Right atrium auricular region (tissue), 2 donors: ENCODE data around the gene MPHOSPH9. TPM values are rescaled to one million over a fixed set of nuclear protein-coding genes. Genes with fewer than 3 reads are reported as not detected.

Experiments
- DNase-seq: peaks from one replicate; pipeline ENCODE4 v3.0.0-alpha.2; 2019; ENCODE audit warnings: low spot score
- H3K27ac ChIP-seq, 2 donors: fragments of 200-600 bp; sonication (generic); 1 replicate in 1 of 2; 2 replicates in 1 of 2; pipeline ENCODE4 v1.5.1; 2016 to 2019
- H3K27me3 ChIP-seq, 2 donors: fragments of 200-600 bp; sonication (generic); one replicate each; pipeline versions ENCODE4 v1.5.1 to v1.6.0; 2017 to 2019
- H3K36me3 ChIP-seq: fragments of 200-600 bp; sonication (generic); one replicate; pipeline ENCODE4 v1.5.1; 2016
- H3K4me1 ChIP-seq, 2 donors: fragments of 200-600 bp; sonication (generic); one replicate each; pipeline versions ENCODE4 v1.5.1 to v1.6.0; 2017 to 2019
- H3K4me3 ChIP-seq, 2 donors: fragments of 200-600 bp; sonication (generic); 1 replicate in 1 of 2; 2 replicates in 1 of 2; pipeline ENCODE4 v1.5.1; 2017 to 2019; ENCODE audit warnings: mild to moderate bottlenecking in 1 of 2, moderate library complexity in 1 of 2
- H3K9me3 ChIP-seq, 2 donors: fragments of 200-600 bp; sonication (generic); one replicate each; pipeline ENCODE4 v1.5.1; 2019
- total RNA-seq, 2 donors: library from RNA; depleted of rRNA; stranded (reverse); fragments of >200 nt; gene quantifications; one replicate each; pipeline ENCODE4 v1.1.0, GENCODE V29; 2016
- TF ChIP-seq, protein P1 (sequence below), 2 donors: fragments of 200-600 bp; sonication (generic); IDR thresholded peaks; one replicate each; pipeline ENCODE4 v1.5.1; 2019; ENCODE audit warnings: antibody characterized with exemption in 2 of 2

The MPHOSPH9 gene
- total RNA-seq, 2 donors from 2014 or later = 21.0 to 33.7 TPM

DNA sequence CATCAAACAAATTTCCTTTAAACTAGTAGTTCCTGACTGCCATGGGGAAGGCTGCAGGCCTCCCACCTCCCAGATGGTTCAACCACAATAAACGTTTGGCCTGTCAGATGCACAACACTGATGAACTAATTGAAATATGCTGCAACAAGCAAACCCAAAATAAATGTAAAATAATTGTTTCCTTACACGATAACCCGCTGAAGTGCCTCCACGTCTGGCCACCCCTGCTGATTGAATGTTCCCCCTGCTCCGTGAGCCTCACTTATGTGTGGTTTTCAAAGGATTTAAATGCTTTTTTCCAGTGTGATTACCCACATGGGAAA is 90.5 kb downstream of the MPHOSPH9 start:
- no peaks in the 10 kb centered on the region for H3K9me3 ChIP-seq
- H3K27ac ChIP-seq = peak overlapping the region; percentile 72 to 77
- peaks cover 0 to 47% of the 10 kb centered on the region in 2 donors for H3K4me1 ChIP-seq
- TF ChIP-seq, protein P1, sequence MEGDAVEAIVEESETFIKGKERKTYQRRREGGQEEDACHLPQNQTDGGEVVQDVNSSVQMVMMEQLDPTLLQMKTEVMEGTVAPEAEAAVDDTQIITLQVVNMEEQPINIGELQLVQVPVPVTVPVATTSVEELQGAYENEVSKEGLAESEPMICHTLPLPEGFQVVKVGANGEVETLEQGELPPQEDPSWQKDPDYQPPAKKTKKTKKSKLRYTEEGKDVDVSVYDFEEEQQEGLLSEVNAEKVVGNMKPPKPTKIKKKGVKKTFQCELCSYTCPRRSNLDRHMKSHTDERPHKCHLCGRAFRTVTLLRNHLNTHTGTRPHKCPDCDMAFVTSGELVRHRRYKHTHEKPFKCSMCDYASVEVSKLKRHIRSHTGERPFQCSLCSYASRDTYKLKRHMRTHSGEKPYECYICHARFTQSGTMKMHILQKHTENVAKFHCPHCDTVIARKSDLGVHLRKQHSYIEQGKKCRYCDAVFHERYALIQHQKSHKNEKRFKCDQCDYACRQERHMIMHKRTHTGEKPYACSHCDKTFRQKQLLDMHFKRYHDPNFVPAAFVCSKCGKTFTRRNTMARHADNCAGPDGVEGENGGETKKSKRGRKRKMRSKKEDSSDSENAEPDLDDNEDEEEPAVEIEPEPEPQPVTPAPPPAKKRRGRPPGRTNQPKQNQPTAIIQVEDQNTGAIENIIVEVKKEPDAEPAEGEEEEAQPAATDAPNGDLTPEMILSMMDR (IDR thresholded peaks at IDR 0.05) = no peak
- H3K36me3 ChIP-seq = no peaks in the 10 kb centered on the region
- no peaks in the 10 kb centered on the region for H3K27me3 ChIP-seq
- H3K4me3 ChIP-seq = no peak overlapping the region
- no peak for DNase-seq

DNA sequence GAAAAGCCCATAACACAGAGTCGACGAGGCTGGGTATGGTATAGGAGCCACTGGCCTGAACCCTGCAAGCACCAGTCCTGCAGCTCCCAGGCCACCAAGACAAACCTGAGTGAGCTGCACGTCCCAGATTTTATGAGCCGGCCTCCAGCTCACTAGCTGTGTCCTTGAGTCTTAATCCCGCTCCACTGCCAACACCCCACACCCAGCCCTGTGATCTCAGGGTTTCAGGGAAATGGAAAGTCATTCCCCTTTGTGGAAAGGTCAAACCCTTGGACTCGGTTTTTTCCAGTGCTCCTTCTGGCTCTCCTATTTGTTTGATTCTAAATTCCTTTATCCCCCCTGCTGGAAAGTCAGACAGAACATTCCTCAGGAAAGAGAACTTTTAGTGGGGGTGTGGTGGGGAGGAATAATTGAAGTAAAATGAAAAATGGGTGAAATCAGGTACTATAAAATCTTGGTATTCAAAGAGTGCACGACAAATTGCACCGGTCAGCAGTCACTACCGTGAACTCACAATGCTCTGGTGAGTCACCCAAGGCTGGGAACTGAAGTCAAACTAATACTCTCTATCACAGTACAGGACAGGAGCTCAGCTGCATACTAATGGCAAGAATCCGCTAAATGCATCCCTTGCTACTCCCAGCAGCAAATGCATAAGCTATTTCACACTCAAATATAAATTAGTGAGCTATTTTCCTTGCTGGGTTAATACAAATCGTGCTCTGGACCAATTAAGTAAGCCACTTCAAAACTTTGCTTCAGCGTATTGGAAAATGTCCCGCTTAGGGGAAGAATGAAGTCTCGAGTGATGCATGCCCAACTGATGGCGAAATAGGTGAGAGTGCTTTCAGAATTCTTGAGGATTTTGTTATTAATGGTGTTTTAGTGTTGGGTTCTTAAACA is 91.1 kb downstream of the MPHOSPH9 start:
- Histone ChIP-seq H3K4me1 (peaks cover 0 to 47% of the 10 kb centered on the region in 2 donors), H3K4me3 (no peak overlapping the region), H3K9me3 (no peaks in the 10 kb centered on the region), H3K27ac (peak overlapping the region; percentile 72 to 77), H3K36me3 (no peaks in the 10 kb centered on the region), H3K27me3 (no peaks in the 10 kb centered on the region)
- DNase-seq = peak; percentile 85
- TF ChIP-seq, protein P1 (IDR thresholded peaks at IDR 0.05) = no peak

DNA sequence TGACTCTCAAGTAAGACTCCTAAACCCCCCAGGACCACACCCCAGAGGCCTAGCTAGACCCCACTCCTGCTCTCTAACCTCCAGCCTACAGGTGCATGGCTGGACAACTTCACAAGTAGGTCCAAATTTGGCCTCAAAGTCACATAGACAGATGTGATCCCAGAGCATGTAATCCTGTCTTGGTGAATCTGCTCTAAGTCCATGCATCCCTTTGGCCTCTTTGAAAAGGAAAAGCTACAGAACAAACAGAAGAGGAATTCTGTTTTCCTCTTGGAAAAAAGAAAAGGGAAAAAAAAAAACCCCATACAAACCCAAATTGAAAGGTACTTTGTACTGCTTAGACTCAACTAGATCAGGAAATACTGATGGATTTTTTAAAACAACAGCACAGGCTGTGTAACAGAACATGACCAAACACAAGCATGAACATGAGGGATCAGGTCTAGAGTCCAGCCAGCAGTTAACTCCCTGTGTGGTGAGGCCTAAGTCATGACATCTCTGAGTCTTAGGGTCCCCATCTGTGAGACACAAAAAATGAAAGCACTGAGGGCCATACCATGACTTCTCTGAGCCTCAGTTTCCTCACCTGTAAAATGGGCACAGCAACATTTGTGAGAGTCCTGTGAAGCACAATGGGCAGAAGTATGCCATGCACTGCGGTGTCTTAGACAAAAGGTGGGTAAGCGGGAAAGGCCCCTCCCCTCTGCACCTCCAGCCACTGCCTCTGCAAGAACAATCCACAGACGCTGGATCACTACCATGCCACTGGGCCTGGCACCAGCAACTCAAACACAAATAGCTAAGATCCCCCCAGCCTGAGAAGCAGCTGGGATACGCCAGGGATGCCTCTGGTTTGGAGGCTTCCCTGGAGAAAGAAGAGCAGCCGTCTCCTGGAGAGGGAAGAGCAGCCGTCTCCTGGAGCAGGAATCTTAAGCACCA is 92.0 kb downstream of the MPHOSPH9 start:
- peak overlapping the region; percentile 72 to 77 for H3K27ac ChIP-seq
- H3K27me3 ChIP-seq = no peaks in the 10 kb centered on the region
- DNase-seq = no peak
- no peaks in the 10 kb centered on the region for H3K36me3 ChIP-seq
- no peaks in the 10 kb centered on the region for H3K9me3 ChIP-seq
- TF ChIP-seq, protein P1 (IDR thresholded peaks at IDR 0.05) = no peak
- H3K4me1 ChIP-seq = peaks cover 0 to 47% of the 10 kb centered on the region in 2 donors
- no peak overlapping the region for H3K4me3 ChIP-seq

DNA sequence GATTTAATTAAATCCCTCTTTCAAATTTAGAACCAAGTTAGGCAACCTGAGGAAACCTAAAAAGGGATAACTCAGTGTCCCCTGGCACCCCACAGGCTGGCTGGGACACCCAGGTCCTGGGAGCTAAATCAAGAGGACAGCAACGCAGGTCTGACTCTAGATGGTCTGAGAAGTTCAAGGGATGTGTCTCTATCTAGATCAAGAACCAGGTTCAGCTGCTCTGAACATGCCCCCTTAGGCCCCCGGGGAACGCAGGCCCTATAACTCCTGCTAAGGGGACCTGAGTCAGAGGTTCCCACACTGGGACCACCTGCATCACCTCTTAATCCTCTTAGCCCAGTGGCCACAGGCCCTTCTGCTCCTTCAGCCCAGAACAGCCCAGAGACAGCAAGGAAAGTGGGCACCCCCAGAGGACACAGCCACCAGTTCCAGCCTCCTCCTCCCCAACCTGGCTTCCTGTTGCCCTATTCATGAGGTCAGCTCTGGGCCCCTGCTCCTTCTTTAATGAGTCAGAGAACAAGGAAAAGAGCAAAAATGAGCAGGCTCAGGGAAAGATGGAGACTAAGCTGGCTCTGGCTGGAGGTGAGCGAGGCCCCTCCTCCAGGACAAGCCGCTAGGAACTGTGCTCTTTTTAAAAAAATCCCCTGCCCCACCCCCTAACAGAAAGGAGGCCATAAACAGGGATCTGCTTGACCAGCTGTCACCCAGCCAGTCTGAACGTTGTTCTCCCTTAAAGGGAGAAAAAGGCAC is 92.8 kb downstream of the MPHOSPH9 start:
- peak overlapping the region; percentile 72 to 77 for H3K27ac ChIP-seq
- no peak overlapping the region for H3K4me3 ChIP-seq
- no peaks in the 10 kb centered on the region for H3K36me3 ChIP-seq
- TF ChIP-seq, protein P1 (IDR thresholded peaks at IDR 0.05) = no peak
- peak; percentile 63 for DNase-seq
- H3K27me3 ChIP-seq = no peaks in the 10 kb centered on the region
- H3K9me3 ChIP-seq = no peaks in the 10 kb centered on the region
- H3K4me1 ChIP-seq = peaks cover 0 to 47% of the 10 kb centered on the region in 2 donors

DNA sequence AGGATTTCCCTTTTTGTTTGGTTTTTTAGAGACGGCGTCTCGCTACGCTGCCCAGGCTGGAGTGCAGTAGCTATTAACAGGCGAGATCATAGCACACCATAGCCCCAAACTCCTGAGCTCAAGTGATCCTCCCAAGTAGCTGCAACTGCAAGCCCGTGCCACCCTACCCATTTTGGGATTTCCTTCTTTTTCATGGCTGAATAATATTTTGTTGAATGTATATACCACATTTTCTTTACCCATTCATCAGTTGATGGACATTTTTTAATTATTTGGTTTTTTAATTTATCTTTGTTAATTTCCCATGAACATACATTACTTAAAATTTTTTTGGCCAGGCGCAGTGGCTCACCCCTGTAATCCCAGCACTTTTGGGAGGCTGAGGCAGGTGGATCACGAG is 97.3 kb downstream of the MPHOSPH9 start:
- TF ChIP-seq, protein P1 (IDR thresholded peaks at IDR 0.05) = no peak
- Histone ChIP-seq H3K36me3 (no peaks in the 10 kb centered on the region), H3K9me3 (no peaks in the 10 kb centered on the region), H3K27ac (no peak overlapping the region), H3K4me1 (peaks cover 0 to 30% of the 10 kb centered on the region in 2 donors), H3K27me3 (no peaks in the 10 kb centered on the region), H3K4me3 (no peak overlapping the region)
- no peak for DNase-seq
